HEK293T (cell line): ENCODE results near the gene DUS3L.

Experiments used
- CTCF ChIA-PET: fragments of 350-600 bp; formaldehyde crosslinking; extraction: SDS; loops from one replicate; lab custom pipeline; 2021; ENCODE audit warnings: antibody characterized with exemption, inconsistent platforms; lab: Yijun Ruan, JAX
- POLR2A ChIA-PET: fragments of 350-600 bp; formaldehyde crosslinking; extraction: SDS; loops from one replicate; lab custom pipeline; 2020; ENCODE audit warnings: antibody characterized with exemption, inconsistent platforms; lab: Yijun Ruan, JAX
- DNase-seq: peaks from one replicate; pipeline ENCODE4 v3.0.0; 2012; ENCODE audit warnings: mixed read lengths; ENCODE audit errors: extremely low spot score
- ARNT ChIP-seq: fragments of 450-650 bp; IDR thresholded peaks from 2 replicates; pipeline ENCODE4 v1.6.1; 2017; ENCODE audit warnings: mild to moderate bottlenecking
- BHLHE40 ChIP-seq: fragments of 450-650 bp; IDR thresholded peaks from 2 replicates; pipeline ENCODE4 v1.6.1; 2016; ENCODE audit warnings: mild to moderate bottlenecking, moderate library complexity, borderline replicate concordance
- CTBP1 ChIP-seq: fragments of 450-650 bp; IDR thresholded peaks from 2 replicates; pipeline ENCODE4 v1.6.1; 2016; ENCODE audit warnings: borderline replicate concordance
- ELF4 ChIP-seq: fragments of 450-650 bp; IDR thresholded peaks from 2 replicates; pipeline ENCODE4 v1.6.1; 2017; ENCODE audit warnings: antibody characterized with exemption
- FOXA1 ChIP-seq: fragments of 450-650 bp; IDR thresholded peaks from 2 replicates; pipeline ENCODE4 v1.6.1; 2016; ENCODE audit warnings: mild to moderate bottlenecking
- FOXK2 ChIP-seq: fragments of 450-650 bp; IDR thresholded peaks from 2 replicates; pipeline ENCODE4 v1.6.1; 2016; ENCODE audit warnings: mild to moderate bottlenecking
- FOXM1 ChIP-seq: fragments of 450-650 bp; IDR thresholded peaks from 2 replicates; pipeline ENCODE4 v1.6.1; 2017; ENCODE audit warnings: mild to moderate bottlenecking, borderline replicate concordance
- HDGF ChIP-seq: fragments of 450-650 bp; IDR thresholded peaks from 2 replicates; pipeline ENCODE4 v1.6.1; 2017; ENCODE audit warnings: antibody characterized with exemption, borderline replicate concordance
- L3MBTL2 ChIP-seq: fragments of 450-650 bp; conservative IDR thresholded peaks from 2 replicates; pipeline ENCODE4 v1.6.1; 2016; ENCODE audit warnings: mild to moderate bottlenecking
- LEF1 ChIP-seq: fragments of 450-650 bp; IDR thresholded peaks from 2 replicates; pipeline ENCODE4 v1.6.1; 2017; ENCODE audit warnings: mild to moderate bottlenecking, borderline replicate concordance
- NFRKB ChIP-seq: fragments of 450-650 bp; IDR thresholded peaks from 2 replicates; pipeline ENCODE4 v1.6.1; 2016; ENCODE audit warnings: mild to moderate bottlenecking, moderate library complexity
- PKNOX1 ChIP-seq: fragments of 450-650 bp; IDR thresholded peaks from 2 replicates; pipeline ENCODE4 v1.6.1; 2016
- SP1 ChIP-seq: fragments of 450-650 bp; IDR thresholded peaks from 2 replicates; pipeline ENCODE4 v1.6.1; 2017
- SUZ12 ChIP-seq: fragments of 450-650 bp; IDR thresholded peaks from 2 replicates; pipeline ENCODE4 v1.6.1; 2016; ENCODE audit warnings: mild to moderate bottlenecking
- TARDBP ChIP-seq: fragments of 450-650 bp; IDR thresholded peaks from 2 replicates; pipeline ENCODE4 v1.6.1; 2016
- ZNF384 ChIP-seq: fragments of 450-650 bp; IDR thresholded peaks from 2 replicates; pipeline ENCODE4 v1.6.1; 2016

Gene DUS3L

GRCh38 chr19:5827891-5828660 lies 37.1 kb upstream of the DUS3L start:
- POLR2A ChIA-PET = interaction anchor here (0.5 to 3.1 kb wide), 27 partner anchors 10 to 283 kb away, joined by 3 to 32 read pairs (median 4); partner anchors contain the start of genes CATSPERD, DUS3L, FUT3 and FUT6
- TF ChIP-seq LEF1 = no peak
- peak; percentile 97 for TF ChIP-seq L3MBTL2
- no peak for TF ChIP-seq HDGF
- no peak; the same call in 1 of the 2 replicates for TF ChIP-seq TARDBP
- peak; percentile 7; the same call in 1 of the 2 replicates for TF ChIP-seq CTBP1
- TF ChIP-seq SUZ12 = no peak
- no peak for TF ChIP-seq BHLHE40
- no peak for TF ChIP-seq FOXA1
- no peak for TF ChIP-seq FOXM1
- TF ChIP-seq ELF4 = peak; percentile 92
- CTCF ChIA-PET = interaction anchor here (0.8 to 3.5 kb wide), 3 partner anchors 24 to 138 kb away, joined by 3 to 23 read pairs (median 3); partner anchors contain the start of genes NRTN and RPL36
- DNase-seq = peak; percentile 98

- CTCF ChIA-PET = interaction anchor here (3.5 kb wide), 1 partner anchor 23 kb away, joined by 23 read pairs; the partner anchor contains the start of gene NRTN
- TF ChIP-seq LEF1 = no peak
- no peak for TF ChIP-seq NFRKB
- no peak for TF ChIP-seq FOXK2
- no peak for TF ChIP-seq FOXA1
- TF ChIP-seq TARDBP = no peak
- TF ChIP-seq L3MBTL2 = no peak
- TF ChIP-seq ARNT = no peak
- no peak for TF ChIP-seq ELF4
- no peak for TF ChIP-seq BHLHE40
- no peak for TF ChIP-seq SUZ12
- POLR2A ChIA-PET = interaction anchor here (0.5 to 3.1 kb wide), 21 partner anchors 10 to 284 kb away, joined by 3 to 32 read pairs (median 7); partner anchors contain the start of genes CATSPERD, DUS3L, FUT3 and FUT6
- DNase-seq = no peak
Measured at GRCh38 chr19:5827342-5827890, 36.5 kb upstream of the DUS3L start.

GRCh38 chr19:5826531-5827341 lies 35.8 kb upstream of the DUS3L start:
- peak; percentile 57 for DNase-seq
- TF ChIP-seq FOXK2 (no peak), PKNOX1 (peak; percentile 96), BHLHE40 (no peak), SP1 (no peak), TARDBP (no peak)
- CTCF ChIA-PET = interaction anchor here (3.5 kb wide), 1 partner anchor 23 kb away, joined by 23 read pairs; the partner anchor contains the start of gene NRTN
- POLR2A ChIA-PET = interaction anchor here (1.4 to 3.1 kb wide), 4 partner anchors 23 to 199 kb away, joined by 4 to 32 read pairs (median 13); partner anchors contain the start of genes NDUFA11, NRTN and VMAC

- ChIA-PET POLR2A (no interaction called here), CTCF (interaction anchor here (1.0 to 1.9 kb wide), 2 partner anchors 16 to 21 kb away, joined by 3 to 7 read pairs; partner anchors contain the start of gene NRTN)
- no peak for TF ChIP-seq LEF1
- no peak for TF ChIP-seq SP1
- TF ChIP-seq PKNOX1 = no peak
- TF ChIP-seq L3MBTL2 = no peak
- TF ChIP-seq HDGF = no peak
- TF ChIP-seq FOXM1 = no peak
- no peak for TF ChIP-seq ZNF384
- TF ChIP-seq ELF4 = no peak
- no peak for TF ChIP-seq SUZ12
- no peak for TF ChIP-seq TARDBP
- TF ChIP-seq BHLHE40 = no peak
- no peak for DNase-seq
Measured at GRCh38 chr19:5825178-5825577, 34.2 kb upstream of the DUS3L start.

- DNase-seq = no peak
- ChIA-PET CTCF (interaction anchor here (1.0 to 1.9 kb wide), 2 partner anchors 16 to 20 kb away, joined by 3 to 7 read pairs; partner anchors contain the start of gene NRTN), POLR2A (no interaction called here)
- no peak for TF ChIP-seq FOXA1
- TF ChIP-seq NFRKB = no peak
- no peak for TF ChIP-seq PKNOX1
- TF ChIP-seq ELF4 = no peak
- TF ChIP-seq TARDBP = no peak
- no peak for TF ChIP-seq ARNT
- no peak for TF ChIP-seq SUZ12
- TF ChIP-seq FOXM1 = no peak
- TF ChIP-seq CTBP1 = no peak
- no peak for TF ChIP-seq SP1
- TF ChIP-seq BHLHE40 = no peak
- TF ChIP-seq LEF1 = no peak
- TF ChIP-seq L3MBTL2 = no peak
- TF ChIP-seq ZNF384 = no peak
- no peak for TF ChIP-seq HDGF
- TF ChIP-seq FOXK2 = no peak
Measured at GRCh38 chr19:5824751-5825150, 33.8 kb upstream of the DUS3L start.
